WTC11 (cell line): ENCODE results near the gene IL9. TPM values are rescaled to one million over a fixed set of nuclear protein-coding genes. Genes with fewer than 3 reads are reported as not detected.

Source experiments
- ATAC-seq: fragments of 200-7000 bp; cut with Tn5 transposase; 2 replicates; pipeline ENCODE4 v1.10.0; 2021; ENCODE audit warnings: mild to moderate bottlenecking, moderate library complexity
- CTCF ChIA-PET: fragments of 300-600 bp; sonication (Branson Sonifier 250); formaldehyde crosslinking; loops from one replicate; lab custom pipeline; 2021; ENCODE audit warnings: antibody characterized with exemption; lab: Charles Lee
- POLR2A ChIA-PET: fragments of 350-600 bp; sonication (Branson Sonifier 250); formaldehyde crosslinking; loops from one replicate; lab custom pipeline; 2021; ENCODE audit warnings: antibody characterized with exemption; lab: Charles Lee
- DNase-seq: peaks from one replicate; pipeline ENCODE4 v3.0.0; 2021; ENCODE audit warnings: low spot score
- H3K27ac Mint-ChIP-seq: 2 replicates; pipeline ENCODE4 v1.8.0; 2021; ENCODE audit warnings: mixed read lengths
- H3K27me3 Mint-ChIP-seq: 2 replicates; pipeline ENCODE4 v1.8.0; 2021; ENCODE audit warnings: low read depth, mild to moderate bottlenecking, moderate library complexity, mixed read lengths
- H3K36me3 Mint-ChIP-seq: 2 replicates; pipeline ENCODE4 v1.8.0; 2021; ENCODE audit warnings: mixed read lengths
- H3K4me1 Mint-ChIP-seq: 2 replicates; pipeline ENCODE4 v1.8.0; 2022; ENCODE audit warnings: mixed read lengths
- H3K4me3 Mint-ChIP-seq: 2 replicates; pipeline ENCODE4 v1.8.0; 2021; ENCODE audit warnings: mild to moderate bottlenecking, moderate library complexity, mixed read lengths
- H3K9me3 Mint-ChIP-seq: 2 replicates; pipeline ENCODE4 v1.8.0; 2021; ENCODE audit warnings: mixed read lengths
- AFF4 ChIP-seq: sonication (generic); formaldehyde crosslinking; IDR thresholded peaks from 2 replicates; pipeline ENCODE4 v1.8.1; 2023; ENCODE audit warnings: mild to moderate bottlenecking, missing genetic modification reagents, borderline replicate concordance
- ESRRA ChIP-seq: sonication (generic); formaldehyde crosslinking; IDR thresholded peaks from 2 replicates; pipeline ENCODE4 v1.8.1; 2022; ENCODE audit warnings: mild to moderate bottlenecking, missing genetic modification reagents, borderline replicate concordance
- FOXK1 ChIP-seq: sonication (generic); formaldehyde crosslinking; IDR thresholded peaks from 2 replicates; pipeline ENCODE4 v1.8.0; 2022; ENCODE audit warnings: mild to moderate bottlenecking, moderate library complexity, missing genetic modification reagents
- GABPB1 ChIP-seq: sonication (generic); formaldehyde crosslinking; IDR thresholded peaks from 2 replicates; pipeline ENCODE4 v1.8.1; 2023; ENCODE audit warnings: mild to moderate bottlenecking, missing genetic modification reagents
- GRHL2 ChIP-seq: fragments of 250-450 bp; sonication (Bioruptor Pico); IDR thresholded peaks from 2 replicates; pipeline ENCODE4 v1.8.0; 2022; ENCODE audit warnings: mild to moderate bottlenecking, moderate library complexity; ENCODE audit not compliant: insufficient replicate concordance, severe bottlenecking
- JUN ChIP-seq: sonication (generic); formaldehyde crosslinking; IDR thresholded peaks from 2 replicates; pipeline ENCODE4 v1.8.0; 2023; ENCODE audit warnings: mild to moderate bottlenecking, missing genetic modification reagents
- NFATC4 ChIP-seq: fragments of 250-450 bp; sonication (Bioruptor Pico); IDR thresholded peaks from 2 replicates; pipeline ENCODE4 v1.9.0; 2021; ENCODE audit warnings: mild to moderate bottlenecking
- NFE2L1 ChIP-seq: sonication (generic); formaldehyde crosslinking; IDR thresholded peaks from 2 replicates; pipeline ENCODE4 v1.8.1; 2023; ENCODE audit warnings: missing genetic modification reagents
- NFYB ChIP-seq: sonication (generic); formaldehyde crosslinking; conservative IDR thresholded peaks from 2 replicates; pipeline ENCODE4 v1.8.0; 2022; ENCODE audit warnings: low read depth, missing genetic modification reagents
- NR1H2 ChIP-seq: sonication (generic); formaldehyde crosslinking; IDR thresholded peaks from 2 replicates; pipeline ENCODE4 v1.9.0; 2021; ENCODE audit warnings: mild to moderate bottlenecking, moderate library complexity, missing genetic modification reagents
- NR3C1 ChIP-seq: sonication (generic); formaldehyde crosslinking; conservative IDR thresholded peaks from 2 replicates; pipeline ENCODE4 v1.8.1; 2023; ENCODE audit warnings: low read depth, mild to moderate bottlenecking, missing genetic modification reagents
- PREB ChIP-seq: sonication (generic); formaldehyde crosslinking; IDR thresholded peaks from 2 replicates; pipeline ENCODE4 v1.8.1; 2022; ENCODE audit warnings: mild to moderate bottlenecking, missing genetic modification reagents, moderate library complexity, borderline replicate concordance
- RELA ChIP-seq: sonication (generic); formaldehyde crosslinking; IDR thresholded peaks from 2 replicates; pipeline ENCODE4 v1.8.1; 2022; ENCODE audit warnings: missing genetic modification reagents, mild to moderate bottlenecking, borderline replicate concordance
- SOX15 ChIP-seq: fragments of 250-450 bp; sonication (Bioruptor Pico); IDR thresholded peaks from 2 replicates; pipeline ENCODE4 v1.9.0; 2021; ENCODE audit warnings: mild to moderate bottlenecking
- STAT6 ChIP-seq: sonication (generic); formaldehyde crosslinking; conservative IDR thresholded peaks from 2 replicates; pipeline ENCODE4 v1.8.1; 2023; ENCODE audit warnings: mild to moderate bottlenecking, low read depth, missing genetic modification reagents, moderate library complexity
- TEAD4 ChIP-seq: sonication (generic); formaldehyde crosslinking; IDR thresholded peaks from 2 replicates; pipeline ENCODE4 v1.8.0; 2022; ENCODE audit warnings: mild to moderate bottlenecking, missing genetic modification reagents
- ZNF121 ChIP-seq: sonication (generic); formaldehyde crosslinking; IDR thresholded peaks from 2 replicates; pipeline ENCODE4 v1.8.0; 2023; ENCODE audit warnings: missing genetic modification reagents
- ZNF138 ChIP-seq: sonication (generic); formaldehyde crosslinking; conservative IDR thresholded peaks from 2 replicates; pipeline ENCODE4 v1.8.1; 2022; ENCODE audit warnings: mild to moderate bottlenecking, moderate library complexity, missing genetic modification reagents
- ZNF263 ChIP-seq: sonication (generic); formaldehyde crosslinking; IDR thresholded peaks from 2 replicates; pipeline ENCODE4 v1.8.1; 2022; ENCODE audit warnings: low read depth, mild to moderate bottlenecking, moderate library complexity, missing genetic modification reagents
- ZNF317 ChIP-seq: sonication (generic); formaldehyde crosslinking; IDR thresholded peaks from 2 replicates; pipeline ENCODE4 v1.8.1; 2023; ENCODE audit warnings: low read depth, mild to moderate bottlenecking, moderate library complexity, missing genetic modification reagents, borderline replicate concordance
- ZNF423 ChIP-seq: fragments of 250-450 bp; sonication (Bioruptor Pico); IDR thresholded peaks from 2 replicates; pipeline ENCODE4 v2.1.2; 2022; ENCODE audit warnings: mild to moderate bottlenecking, moderate library complexity
- ZNF512 ChIP-seq: sonication (generic); formaldehyde crosslinking; IDR thresholded peaks from 2 replicates; pipeline ENCODE4 v1.8.1; 2022; ENCODE audit warnings: missing genetic modification reagents, borderline replicate concordance
- total RNA-seq: library from RNA; stranded (reverse); gene quantifications from 3 replicates; pipeline ENCODE4 v1.2.3, GENCODE V29; 2021
- TF ChIP-seq, protein P1 (sequence below): fragments of 250-450 bp; sonication (Bioruptor Pico); IDR thresholded peaks from 2 replicates; pipeline ENCODE4 v1.8.0; 2021; ENCODE audit warnings: mild to moderate bottlenecking
- TF ChIP-seq, protein P2 (sequence below): sonication (generic); formaldehyde crosslinking; IDR thresholded peaks from 2 replicates; pipeline ENCODE4 v1.8.1; 2023; ENCODE audit warnings: mild to moderate bottlenecking, missing genetic modification reagents, moderate library complexity
- TF ChIP-seq, protein P3 (sequence below): fragments of 250-450 bp; sonication (Bioruptor Pico); IDR thresholded peaks from 2 replicates; pipeline ENCODE4 v1.9.0; 2021; ENCODE audit warnings: mild to moderate bottlenecking
- TF ChIP-seq, protein P4 (sequence below): sonication (generic); formaldehyde crosslinking; IDR thresholded peaks from 2 replicates; pipeline ENCODE4 v1.8.0; 2023; ENCODE audit warnings: missing genetic modification reagents

IL9 gene
- total RNA-seq, 1 experiment from 2014 or later = not detected

- CTCF ChIA-PET = interaction anchor here (1.8 to 1.9 kb wide), 2 partner anchors 58 to 120 kb away, joined by 3 to 8 read pairs; no protein-coding TSS in a partner anchor
Observed at GRCh38 chr5:135937245-135937911, 41.7 kb upstream of the IL9 start.

GRCh38 chr5:135934939-135935338 is 39.3 kb upstream of the IL9 start:
- no peak for ATAC-seq
- H3K9me3 Mint-ChIP-seq = no peaks in the 10 kb centered on the region
- no peak for DNase-seq
- peaks cover 41% of the 10 kb centered on the region for H3K27me3 Mint-ChIP-seq
- POLR2A ChIA-PET = no interaction called here
- H3K4me1 Mint-ChIP-seq = no peaks in the 10 kb centered on the region
- no peaks in the 10 kb centered on the region for H3K36me3 Mint-ChIP-seq
- CTCF ChIA-PET = no interaction called here
- no peak overlapping the region for H3K27ac Mint-ChIP-seq
- no peak overlapping the region for H3K4me3 Mint-ChIP-seq
- TF ChIP-seq STAT6 (CRISPR knock-in tag) (no peak), TEAD4 (CRISPR knock-in tag) (no peak), AFF4 (CRISPR knock-in tag) (no peak), GRHL2 (no peak), RELA (no peak), ZNF423 (CRISPR knock-in tag) (no peak)
- TF ChIP-seq, protein P1, sequence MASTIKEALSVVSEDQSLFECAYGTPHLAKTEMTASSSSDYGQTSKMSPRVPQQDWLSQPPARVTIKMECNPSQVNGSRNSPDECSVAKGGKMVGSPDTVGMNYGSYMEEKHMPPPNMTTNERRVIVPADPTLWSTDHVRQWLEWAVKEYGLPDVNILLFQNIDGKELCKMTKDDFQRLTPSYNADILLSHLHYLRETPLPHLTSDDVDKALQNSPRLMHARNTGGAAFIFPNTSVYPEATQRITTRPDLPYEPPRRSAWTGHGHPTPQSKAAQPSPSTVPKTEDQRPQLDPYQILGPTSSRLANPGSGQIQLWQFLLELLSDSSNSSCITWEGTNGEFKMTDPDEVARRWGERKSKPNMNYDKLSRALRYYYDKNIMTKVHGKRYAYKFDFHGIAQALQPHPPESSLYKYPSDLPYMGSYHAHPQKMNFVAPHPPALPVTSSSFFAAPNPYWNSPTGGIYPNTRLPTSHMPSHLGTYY = no peak

More at GRCh38 chr5:135937245-135937911, 41.7 kb upstream of the IL9 start:
- POLR2A ChIA-PET = no interaction called here
- no peaks in the 10 kb centered on the region for H3K36me3 Mint-ChIP-seq
- no peak for DNase-seq
- H3K27ac Mint-ChIP-seq = no peak overlapping the region
- no peak for TF ChIP-seq JUN
- no peak for TF ChIP-seq FOXK1 (CRISPR knock-in tag)
- TF ChIP-seq SOX15 (CRISPR knock-in tag) = no peak
- TF ChIP-seq ZNF121 = no peak
- TF ChIP-seq GABPB1 = no peak
- TF ChIP-seq NFATC4 (CRISPR knock-in tag) = no peak
- no peak for TF ChIP-seq ESRRA (CRISPR knock-in tag)
- TF ChIP-seq, protein P2, sequence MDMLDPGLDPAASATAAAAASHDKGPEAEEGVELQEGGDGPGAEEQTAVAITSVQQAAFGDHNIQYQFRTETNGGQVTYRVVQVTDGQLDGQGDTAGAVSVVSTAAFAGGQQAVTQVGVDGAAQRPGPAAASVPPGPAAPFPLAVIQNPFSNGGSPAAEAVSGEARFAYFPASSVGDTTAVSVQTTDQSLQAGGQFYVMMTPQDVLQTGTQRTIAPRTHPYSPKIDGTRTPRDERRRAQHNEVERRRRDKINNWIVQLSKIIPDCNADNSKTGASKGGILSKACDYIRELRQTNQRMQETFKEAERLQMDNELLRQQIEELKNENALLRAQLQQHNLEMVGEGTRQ (CRISPR knock-in tag) = no peak
- no peak for TF ChIP-seq TEAD4 (CRISPR knock-in tag)
- TF ChIP-seq, protein P3, sequence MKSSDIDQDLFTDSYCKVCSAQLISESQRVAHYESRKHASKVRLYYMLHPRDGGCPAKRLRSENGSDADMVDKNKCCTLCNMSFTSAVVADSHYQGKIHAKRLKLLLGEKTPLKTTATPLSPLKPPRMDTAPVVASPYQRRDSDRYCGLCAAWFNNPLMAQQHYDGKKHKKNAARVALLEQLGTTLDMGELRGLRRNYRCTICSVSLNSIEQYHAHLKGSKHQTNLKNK (CRISPR knock-in tag) = no peak
- TF ChIP-seq ZNF512 = no peak
- no peak for TF ChIP-seq NFE2L1 (CRISPR knock-in tag)
- TF ChIP-seq NR1H2 (CRISPR knock-in tag) = no peak
- TF ChIP-seq ZNF317 (CRISPR knock-in tag) = no peak
- TF ChIP-seq, protein P4, sequence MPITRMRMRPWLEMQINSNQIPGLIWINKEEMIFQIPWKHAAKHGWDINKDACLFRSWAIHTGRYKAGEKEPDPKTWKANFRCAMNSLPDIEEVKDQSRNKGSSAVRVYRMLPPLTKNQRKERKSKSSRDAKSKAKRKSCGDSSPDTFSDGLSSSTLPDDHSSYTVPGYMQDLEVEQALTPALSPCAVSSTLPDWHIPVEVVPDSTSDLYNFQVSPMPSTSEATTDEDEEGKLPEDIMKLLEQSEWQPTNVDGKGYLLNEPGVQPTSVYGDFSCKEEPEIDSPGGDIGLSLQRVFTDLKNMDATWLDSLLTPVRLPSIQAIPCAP (CRISPR knock-in tag) = no peak
- TF ChIP-seq NFYB (CRISPR knock-in tag) = no peak
- no peak for TF ChIP-seq PREB
- no peak for TF ChIP-seq ZNF138 (CRISPR knock-in tag)
- no peak for TF ChIP-seq NR3C1
- TF ChIP-seq ZNF263 (CRISPR knock-in tag) = no peak
- TF ChIP-seq, all 79 proteins: peak for 0
- Mint-ChIP-seq H3K4me3 (no peak overlapping the region), H3K9me3 (no peaks in the 10 kb centered on the region), H3K4me1 (peaks cover 1% of the 10 kb centered on the region), H3K27me3 (peaks cover 19% of the 10 kb centered on the region)
- no peak for ATAC-seq
